Ishikawa (cell line): ENCODE results near the gene NUP50.
A peak's percentile ranks its signal among the peaks of the same experiment; 100 is the strongest.

Source experiments
- CEBPB ChIP-seq: IDR thresholded peaks from 2 replicates; pipeline ENCODE4 v1.6.1; 2012
- EGR1 ChIP-seq: IDR thresholded peaks from 2 replicates; pipeline ENCODE4 v1.6.1; 2012
- EP300 ChIP-seq: IDR thresholded peaks from 2 replicates; pipeline ENCODE4 v1.6.1; 2012; ENCODE audit warnings: borderline replicate concordance
- NFIC ChIP-seq: IDR thresholded peaks from 2 replicates; pipeline ENCODE4 v1.6.1; 2012
- RAD21 ChIP-seq: IDR thresholded peaks from 2 replicates; pipeline ENCODE4 v1.6.1; 2012; ENCODE audit warnings: low read depth
- REST ChIP-seq: IDR thresholded peaks from 2 replicates; pipeline ENCODE4 v1.6.1; 2012; ENCODE audit warnings: low read depth, mild to moderate bottlenecking
- USF1 ChIP-seq: IDR thresholded peaks from 2 replicates; pipeline ENCODE4 v1.6.1; 2012
- YY1 ChIP-seq: IDR thresholded peaks from 2 replicates; pipeline ENCODE4 v1.6.1; 2012; ENCODE audit warnings: low read depth
- TF ChIP-seq, protein P1 (sequence below): IDR thresholded peaks from 2 replicates; pipeline ENCODE4 v1.6.1; 2012

- TF ChIP-seq CEBPB (no peak), EP300 (no peak), NFIC (no peak), EGR1 (no peak), REST (no peak), YY1 (peak; percentile 84), RAD21 (no peak), USF1 (peak; percentile 76)
- TF ChIP-seq, protein P1, sequence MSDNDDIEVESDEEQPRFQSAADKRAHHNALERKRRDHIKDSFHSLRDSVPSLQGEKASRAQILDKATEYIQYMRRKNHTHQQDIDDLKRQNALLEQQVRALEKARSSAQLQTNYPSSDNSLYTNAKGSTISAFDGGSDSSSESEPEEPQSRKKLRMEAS, result peak; percentile 99
Measured at GRCh38 chr22:45163451-45164269, at the start of gene NUP50.
